ENCODE data around the gene COBL. TPM values are rescaled to one million over a fixed set of nuclear protein-coding genes. Genes with fewer than 3 reads are reported as not detected.

The COBL gene
- total and polyA plus RNA-seq, 9 of the 15 experiments (the other 6 are each of a cell fraction or from before 2014, with no cell fraction given), result 0.01 to 2.4 (median 0.09) TPM; not detected in 3

GRCh38 chr7:51222916-51223315, 93.7 kb downstream of the COBL start:
- in situ Hi-C loops (cut with MboI) (no loop called here), intact Hi-C loops (cut with micrococcal nuclease) (loop anchor here (10.0 kb wide), 1 partner anchor 142 kb away; no protein-coding TSS in a partner anchor)
- ChIA-PET CTCF (ENCODE audit: low intra/inter-chr PET ratio) (no interaction called here), POLR2A (no interaction called here)
- ATAC-seq (no peak), FAIRE-seq (no peak), DNase-seq (ENCODE audit: extremely low read depth in 1 of 4, low spot score in 3 of 4) (no peak)
- H3K9ac ChIP-seq (ENCODE audit: insufficient read depth in 1 of 2, low read depth in 2 of 2, low read length in 2 of 2), result no peak overlapping the region
- no peaks in the 10 kb centered on the region; a peak in 1 of 5 replicates for H3K4me1 ChIP-seq (replicated peaks in 1 of 2; ENCODE audit: control insufficient read depth in 2 of 2, insufficient read depth in 2 of 2, low read length in 2 of 2)
- H3K79me2 ChIP-seq (ENCODE audit: control insufficient read depth, insufficient read depth, low read length), result no peaks in the 10 kb centered on the region
- no peaks in the 10 kb centered on the region for H3K9me3 ChIP-seq (replicated peaks; ENCODE audit: control insufficient read depth, insufficient read depth, low read depth, low read length)
- TF ChIP-seq HINFP (tag; conservative IDR thresholded peaks at IDR 0.05; ENCODE audit: low read depth), result no peak
- TF ChIP-seq IRF2 (CRISPR knock-in tag; IDR thresholded peaks at IDR 0.05), result no peak
- TF ChIP-seq ZNF639 (CRISPR knock-in tag; conservative IDR thresholded peaks at IDR 0.05 in 1 of 2, IDR thresholded peaks at IDR 0.05 in 1 of 2), result no peak
- TF ChIP-seq TCF3 (CRISPR knock-in tag; IDR thresholded peaks at IDR 0.05), result no peak
- TF ChIP-seq JUND (IDR thresholded peaks at IDR 0.05; ENCODE audit: borderline replicate concordance, low read depth, low read length), result no peak
- TF ChIP-seq JUND (tag; IDR thresholded peaks at IDR 0.05; ENCODE audit: borderline replicate concordance, low read depth, low read length), result no peak
- no peak for TF ChIP-seq POLR2AphosphoS2 (IDR thresholded peaks at IDR 0.05; ENCODE audit: low read length)
- no peak for TF ChIP-seq ZBTB17 (CRISPR knock-in tag; IDR thresholded peaks at IDR 0.05)
- TF ChIP-seq ZNF165 (CRISPR knock-in tag; IDR thresholded peaks at IDR 0.05; ENCODE audit: borderline replicate concordance), result no peak
- H3K4me2 ChIP-seq (ENCODE audit: insufficient read depth, low read length), result no peak overlapping the region
- 3% methylated on average over 9 of the region's 10 CpGs for WGBS (ENCODE audit: insufficient coverage, low coverage, missing lambda C conversion rate)
- no peak overlapping the region for H3K27ac ChIP-seq (ENCODE audit: extremely low read depth, low read depth, low read length)
- no peak overlapping the region for H3K4me3 ChIP-seq
- H3K27me3 ChIP-seq (ENCODE audit: control insufficient read depth in 2 of 2, insufficient read depth in 2 of 2, low read length in 2 of 2), result peaks cover 5 to 54% of the 10 kb centered on the region in 2 experiments; a peak in 4 of 5 replicates
- BruUV-seq (replicated peaks), result no TSS peak
- H3K36me3 ChIP-seq (ENCODE audit: control insufficient read depth, insufficient read depth, low read length), result no peaks in the 10 kb centered on the region
- H2AFZ ChIP-seq (ENCODE audit: low read depth, low read length), result no peak overlapping the region
- H3K9me1 ChIP-seq (ENCODE audit: control insufficient read depth, insufficient read depth, low read length), result peaks cover 3% of the 10 kb centered on the region
- no peaks in the 10 kb centered on the region; the same call in 1 of the 2 replicates for H4K20me1 ChIP-seq (replicated peaks; ENCODE audit: control insufficient read depth, insufficient read depth, low read length)
